Fibroblast of lung (primary cell): ENCODE results near the gene KCNT2. TPM values are rescaled to one million over a fixed set of nuclear protein-coding genes. Genes with fewer than 3 reads are reported as not detected.

Source experiments
- DNase-seq, 2 donors: peaks; one replicate each; pipeline versions ENCODE4 v3.0.0 to v3.0.0-alpha.2; 2010; ENCODE audit warnings: low read depth in 2 of 2
- H2AFZ ChIP-seq: 2 replicates; pipeline ENCODE4 v1.5.1; 2012; ENCODE audit warnings: low read length, control low read depth, inconsistent platforms
- H3K27ac ChIP-seq: 2 replicates; pipeline ENCODE4 v1.5.1; 2011; ENCODE audit warnings: low read length, control low read depth; ENCODE audit not compliant: insufficient read depth
- H3K27me3 ChIP-seq: 2 replicates; pipeline ENCODE4 v1.5.1; 2011; ENCODE audit warnings: mild to moderate bottlenecking, low read length; ENCODE audit not compliant: control insufficient read depth, insufficient read depth
- H3K36me3 ChIP-seq: 2 replicates; pipeline ENCODE4 v1.5.1; 2011; ENCODE audit warnings: low read length; ENCODE audit not compliant: control insufficient read depth, insufficient read depth
- H3K4me1 ChIP-seq: 2 replicates; pipeline ENCODE4 v1.5.1; 2011; ENCODE audit warnings: low read length; ENCODE audit not compliant: control insufficient read depth, insufficient read depth; ENCODE audit errors: extremely low read depth
- H3K4me2 ChIP-seq: 2 replicates; pipeline ENCODE4 v1.5.1; 2011; ENCODE audit warnings: low read length, control low read depth; ENCODE audit not compliant: insufficient read depth; ENCODE audit errors: extremely low read depth
- H3K4me3 ChIP-seq, 4 experiments: fragments of 200-600 bp in 1 of 4; sonication (generic) in 1 of 4; replicated peaks in 1 of 4; 2 replicates each; pipeline ENCODE4 v1.5.1; 2011 to 2016; ENCODE audit warnings: low read length in 4 of 4, low read depth in 3 of 4, mild to moderate bottlenecking in 3 of 4, control low read depth in 2 of 4, inconsistent platforms in 1 of 4, mixed read lengths in 1 of 4; ENCODE audit not compliant: insufficient read depth in 1 of 4; ENCODE audit errors: control extremely low read depth in 1 of 4
- H3K79me2 ChIP-seq: 2 replicates; pipeline ENCODE4 v1.5.1; 2012; ENCODE audit warnings: mild to moderate bottlenecking, low read length, inconsistent platforms; ENCODE audit not compliant: control insufficient read depth, insufficient read depth
- H3K9ac ChIP-seq: 2 replicates; pipeline ENCODE4 v1.5.1; 2011; ENCODE audit warnings: mild to moderate bottlenecking, low read length, control low read depth; ENCODE audit not compliant: insufficient read depth
- H3K9me3 ChIP-seq: 2 replicates; pipeline ENCODE4 v1.5.1; 2012; ENCODE audit warnings: low read depth, low read length; ENCODE audit not compliant: control insufficient read depth, insufficient read depth
- H4K20me1 ChIP-seq: 2 replicates; pipeline ENCODE4 v1.5.1; 2011; ENCODE audit warnings: low read length; ENCODE audit not compliant: control insufficient read depth, insufficient read depth; ENCODE audit errors: extremely low read depth
- EZH2 ChIP-seq: IDR thresholded peaks from 2 replicates; pipeline ENCODE4 v1.5.1; 2012; ENCODE audit warnings: low read length, control low read depth, mild to moderate bottlenecking; ENCODE audit errors: missing control alignments
- polyA plus RNA-seq, 2 donors: library from polyadenylated mRNA; depleted of rRNA in 1 of 2; stranded (reverse) in 1 of 2; unstranded in 1 of 2; fragments of >200 nt; gene quantifications; 2 replicates each; pipeline ENCODE4 v1.2.1, GENCODE V29; 2011 to 2012; ENCODE audit warnings: missing spikeins in 1 of 2
- total RNA-seq: library from RNA; depleted of rRNA; stranded (reverse); fragments of >200 nt; gene quantifications from 2 replicates; pipeline ENCODE4 v1.2.1, GENCODE V29; 2014
- TF ChIP-seq, protein P1 (sequence below), 2 donors: IDR thresholded peaks in 1 of 2; conservative IDR thresholded peaks in 1 of 2; 1 replicate in 1 of 2; 2 replicates in 1 of 2; pipeline ENCODE4 v1.5.1; 2011 to 2012; ENCODE audit warnings: low read length in 2 of 2, control low read depth in 1 of 2, inconsistent platforms in 1 of 2, low read depth in 1 of 2, mild to moderate bottlenecking in 1 of 2

KCNT2 gene
- total and polyA plus RNA-seq, 2 donors (not counting 1 experiment from before 2014, with no cell fraction given): 0.96 to 8.1 TPM

DNA sequence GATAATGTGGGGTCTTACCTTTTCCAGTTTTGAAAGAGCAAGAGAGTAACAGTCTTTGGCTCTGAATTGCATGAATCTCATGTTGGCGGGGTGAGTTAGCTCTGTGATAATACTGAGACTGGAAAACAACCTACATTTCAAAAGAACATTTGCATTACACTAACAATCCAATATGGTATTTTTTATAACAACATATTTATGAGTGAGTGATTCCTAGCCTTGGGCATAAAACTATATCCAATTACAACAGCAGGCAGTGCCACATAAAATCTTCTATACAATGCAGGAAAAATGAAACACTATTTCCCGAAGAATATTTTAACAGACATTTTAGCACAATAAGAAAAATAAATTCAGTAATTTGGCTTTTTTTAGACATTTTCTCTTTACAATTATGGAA, 303.0 kb downstream of the KCNT2 start:
- Histone ChIP-seq H3K79me2 (no peaks in the 10 kb centered on the region), H3K27me3 (no peaks in the 10 kb centered on the region), H3K27ac (no peak overlapping the region), H3K9ac (no peak overlapping the region), H3K9me3 (no peaks in the 10 kb centered on the region), H3K36me3 (no peaks in the 10 kb centered on the region), H3K4me1 (no peaks in the 10 kb centered on the region), H3K4me3 (no peak overlapping the region), H4K20me1 (no peaks in the 10 kb centered on the region), H3K4me2 (no peak overlapping the region), H2AFZ (no peak overlapping the region)
- no peak for DNase-seq
- TF ChIP-seq EZH2: no peak

DNA sequence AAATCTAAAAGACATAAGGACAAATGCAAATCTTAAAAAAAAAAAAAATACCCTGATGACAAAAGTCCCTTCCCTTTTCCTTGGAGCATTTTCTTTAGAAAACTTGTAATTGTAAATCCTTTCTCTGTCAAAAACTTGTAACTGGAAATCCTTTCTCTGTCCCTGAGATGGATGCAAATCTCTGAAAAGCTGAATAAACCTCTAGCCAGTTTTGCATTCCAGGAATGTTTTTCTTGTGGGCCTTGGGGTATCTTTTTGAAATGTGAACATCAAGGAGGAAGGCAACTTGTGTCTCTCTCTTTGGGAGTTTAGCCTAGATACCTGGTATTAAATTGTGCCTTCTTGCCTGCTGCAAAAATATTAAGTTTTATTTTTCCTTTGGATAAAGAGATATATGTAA, 305.3 kb downstream of the KCNT2 start:
- Histone ChIP-seq H3K27ac (no peak overlapping the region), H3K4me2 (no peak overlapping the region), H3K36me3 (no peaks in the 10 kb centered on the region), H3K4me3 (no peak overlapping the region), H3K9me3 (no peaks in the 10 kb centered on the region), H2AFZ (no peak overlapping the region), H4K20me1 (no peaks in the 10 kb centered on the region), H3K9ac (no peak overlapping the region), H3K27me3 (no peaks in the 10 kb centered on the region), H3K79me2 (no peaks in the 10 kb centered on the region), H3K4me1 (no peaks in the 10 kb centered on the region)
- TF ChIP-seq, protein P1, sequence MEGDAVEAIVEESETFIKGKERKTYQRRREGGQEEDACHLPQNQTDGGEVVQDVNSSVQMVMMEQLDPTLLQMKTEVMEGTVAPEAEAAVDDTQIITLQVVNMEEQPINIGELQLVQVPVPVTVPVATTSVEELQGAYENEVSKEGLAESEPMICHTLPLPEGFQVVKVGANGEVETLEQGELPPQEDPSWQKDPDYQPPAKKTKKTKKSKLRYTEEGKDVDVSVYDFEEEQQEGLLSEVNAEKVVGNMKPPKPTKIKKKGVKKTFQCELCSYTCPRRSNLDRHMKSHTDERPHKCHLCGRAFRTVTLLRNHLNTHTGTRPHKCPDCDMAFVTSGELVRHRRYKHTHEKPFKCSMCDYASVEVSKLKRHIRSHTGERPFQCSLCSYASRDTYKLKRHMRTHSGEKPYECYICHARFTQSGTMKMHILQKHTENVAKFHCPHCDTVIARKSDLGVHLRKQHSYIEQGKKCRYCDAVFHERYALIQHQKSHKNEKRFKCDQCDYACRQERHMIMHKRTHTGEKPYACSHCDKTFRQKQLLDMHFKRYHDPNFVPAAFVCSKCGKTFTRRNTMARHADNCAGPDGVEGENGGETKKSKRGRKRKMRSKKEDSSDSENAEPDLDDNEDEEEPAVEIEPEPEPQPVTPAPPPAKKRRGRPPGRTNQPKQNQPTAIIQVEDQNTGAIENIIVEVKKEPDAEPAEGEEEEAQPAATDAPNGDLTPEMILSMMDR (conservative IDR thresholded peaks at IDR 0.05 in 1 of 2, IDR thresholded peaks at IDR 0.05 in 1 of 2; ENCODE audit: low read depth in 1 of 2, low read length in 2 of 2): no peak
- no peak for TF ChIP-seq EZH2
- no peak for DNase-seq

DNA sequence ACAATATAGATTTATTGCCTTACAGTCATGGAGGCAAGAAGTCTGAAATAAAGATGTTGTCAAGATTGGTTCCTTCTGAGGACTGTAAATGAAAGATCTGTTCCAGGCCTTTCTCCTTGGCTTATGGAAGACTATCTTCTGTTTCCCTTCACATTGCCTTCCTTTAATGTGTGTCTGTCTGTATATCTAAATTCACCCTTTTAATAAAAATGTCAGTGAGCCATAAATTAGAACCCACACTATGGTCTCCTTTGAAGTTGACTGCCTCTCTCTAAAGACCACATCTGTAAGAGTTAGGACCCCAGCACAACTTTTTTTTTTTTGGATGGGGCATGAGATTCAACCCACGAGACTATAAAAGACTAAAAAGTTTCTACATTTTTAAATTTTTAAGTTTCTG, 305.8 kb downstream of the KCNT2 start:
- H3K4me2 ChIP-seq: no peak overlapping the region
- H3K79me2 ChIP-seq: no peaks in the 10 kb centered on the region
- H3K4me1 ChIP-seq: no peaks in the 10 kb centered on the region
- H2AFZ ChIP-seq: no peak overlapping the region
- H3K4me3 ChIP-seq: no peak overlapping the region
- no peak for DNase-seq
- no peak overlapping the region for H3K27ac ChIP-seq
- H3K36me3 ChIP-seq: no peaks in the 10 kb centered on the region
- TF ChIP-seq EZH2: no peak
- TF ChIP-seq, protein P1 (conservative IDR thresholded peaks at IDR 0.05 in 1 of 2, IDR thresholded peaks at IDR 0.05 in 1 of 2; ENCODE audit: low read depth in 1 of 2, low read length in 2 of 2): no peak
- no peak overlapping the region for H3K9ac ChIP-seq
- H3K9me3 ChIP-seq: no peaks in the 10 kb centered on the region
- no peaks in the 10 kb centered on the region for H3K27me3 ChIP-seq
- no peaks in the 10 kb centered on the region for H4K20me1 ChIP-seq
